OCI-LY3 (cell line): Measurements from ENCODE around the gene CD151.

Source experiments
- EZH2phosphoT487 ChIP-seq: fragments of 200-600 bp; shearing (Covaris generic); IDR thresholded peaks from 2 replicates; pipeline ENCODE4 v1.6.1; 2018; ENCODE audit warnings: antibody characterized with exemption, mixed run types, low read depth
- TF ChIP-seq, protein P1 (sequence below): fragments of 200-600, 300-600 bp; sonication (generic); IDR thresholded peaks from 2 replicates; pipeline ENCODE4 v1.5.1; 2014; ENCODE audit warnings: antibody characterized with exemption, low read length, low read depth

DNA sequence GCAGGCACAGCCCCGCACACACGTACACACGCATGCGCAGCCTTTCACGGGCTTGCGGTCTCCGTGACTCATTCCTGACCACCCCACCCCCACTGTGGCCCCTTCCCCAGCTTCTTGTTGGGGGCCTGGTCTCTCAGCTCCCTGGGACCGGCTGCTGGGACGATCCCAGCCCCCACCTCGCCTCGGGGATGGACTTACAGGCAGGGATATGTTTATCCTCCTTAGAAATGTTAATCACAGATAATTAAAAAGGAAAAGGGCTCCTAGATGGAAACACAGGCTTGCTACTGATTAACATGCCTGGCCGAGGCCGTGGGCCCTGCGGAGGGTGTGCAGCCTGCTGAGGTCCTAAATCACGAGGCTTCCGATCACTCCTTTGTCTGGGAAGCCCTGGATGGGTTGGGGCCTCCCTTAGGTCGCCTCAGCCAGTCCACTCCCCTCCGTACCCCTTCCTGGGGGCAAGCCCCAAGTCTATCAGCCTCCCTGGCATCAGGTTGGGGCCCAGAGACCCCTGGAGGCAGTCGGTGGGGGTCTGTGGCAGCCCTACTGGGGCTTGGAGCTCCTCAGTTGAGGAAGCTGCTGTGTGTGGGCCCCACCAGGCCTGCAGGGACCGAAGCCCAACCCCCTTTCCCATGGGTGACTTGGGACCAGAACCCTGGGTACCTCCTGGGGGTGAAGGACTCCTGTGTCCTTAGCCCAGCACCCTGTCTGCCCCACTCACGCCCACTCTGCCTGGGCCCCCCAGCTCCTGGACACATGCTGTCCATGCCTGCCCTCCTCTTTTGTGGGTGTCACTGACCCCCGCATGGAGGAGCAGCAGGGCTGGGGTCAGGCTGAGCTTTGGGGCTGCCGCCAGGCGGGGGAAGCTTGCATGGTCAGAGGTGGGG is 30.5 kb downstream of the CD151 start:
- TF ChIP-seq, protein P1, sequence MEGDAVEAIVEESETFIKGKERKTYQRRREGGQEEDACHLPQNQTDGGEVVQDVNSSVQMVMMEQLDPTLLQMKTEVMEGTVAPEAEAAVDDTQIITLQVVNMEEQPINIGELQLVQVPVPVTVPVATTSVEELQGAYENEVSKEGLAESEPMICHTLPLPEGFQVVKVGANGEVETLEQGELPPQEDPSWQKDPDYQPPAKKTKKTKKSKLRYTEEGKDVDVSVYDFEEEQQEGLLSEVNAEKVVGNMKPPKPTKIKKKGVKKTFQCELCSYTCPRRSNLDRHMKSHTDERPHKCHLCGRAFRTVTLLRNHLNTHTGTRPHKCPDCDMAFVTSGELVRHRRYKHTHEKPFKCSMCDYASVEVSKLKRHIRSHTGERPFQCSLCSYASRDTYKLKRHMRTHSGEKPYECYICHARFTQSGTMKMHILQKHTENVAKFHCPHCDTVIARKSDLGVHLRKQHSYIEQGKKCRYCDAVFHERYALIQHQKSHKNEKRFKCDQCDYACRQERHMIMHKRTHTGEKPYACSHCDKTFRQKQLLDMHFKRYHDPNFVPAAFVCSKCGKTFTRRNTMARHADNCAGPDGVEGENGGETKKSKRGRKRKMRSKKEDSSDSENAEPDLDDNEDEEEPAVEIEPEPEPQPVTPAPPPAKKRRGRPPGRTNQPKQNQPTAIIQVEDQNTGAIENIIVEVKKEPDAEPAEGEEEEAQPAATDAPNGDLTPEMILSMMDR, result no peak
- no peak for TF ChIP-seq EZH2phosphoT487
